Fibroblast of mammary gland (primary cell): ENCODE results near the gene YJU2.

ENCODE experiments used
- DNase-seq: peaks from one replicate; pipeline ENCODE4 v3.0.0-alpha.2; 2010; ENCODE audit warnings: low read depth
- H3K4me3 ChIP-seq: 2 replicates; pipeline ENCODE4 v1.5.1; 2011; ENCODE audit warnings: low read depth, mild to moderate bottlenecking, low read length, moderate library complexity; ENCODE audit not compliant: control insufficient read depth
- TF ChIP-seq, protein P1 (sequence below): conservative IDR thresholded peaks from 2 replicates; pipeline ENCODE4 v1.5.1; 2011; ENCODE audit warnings: low read depth, low read length, inconsistent platforms; ENCODE audit not compliant: control insufficient read depth, insufficient read depth

The YJU2 gene

DNA sequence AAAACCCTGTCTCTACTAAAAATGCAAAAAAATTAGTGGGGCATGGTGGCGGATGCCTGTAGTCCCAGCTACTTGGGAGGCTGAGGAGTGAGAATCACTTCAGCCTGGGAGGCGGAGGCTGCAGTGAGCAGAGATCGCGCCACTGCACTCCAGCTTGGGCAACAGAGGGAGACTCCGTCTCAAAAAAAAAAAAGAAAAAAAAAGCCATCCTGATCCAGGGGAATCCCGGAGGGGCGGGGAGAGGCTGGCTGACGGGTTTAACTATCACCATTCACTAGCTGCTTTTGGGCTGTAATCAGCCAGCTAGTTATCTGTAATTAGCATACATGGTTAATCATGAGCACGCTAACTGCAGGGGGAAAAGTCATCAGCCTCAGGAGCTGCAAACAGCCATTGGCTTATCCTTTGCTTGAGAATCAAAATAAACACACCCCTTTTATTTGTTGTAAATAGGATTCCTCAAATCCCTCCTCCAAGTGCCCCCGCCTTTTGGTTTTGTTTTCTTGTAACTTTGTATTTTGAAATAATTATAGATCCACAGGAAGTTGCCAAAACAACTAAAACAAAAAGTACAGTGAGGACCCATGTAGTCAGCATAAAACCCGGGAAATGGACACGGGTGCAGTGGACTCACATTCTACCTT, 67.1 kb downstream of the YJU2 start:
- DNase-seq: no peak
- TF ChIP-seq, protein P1, sequence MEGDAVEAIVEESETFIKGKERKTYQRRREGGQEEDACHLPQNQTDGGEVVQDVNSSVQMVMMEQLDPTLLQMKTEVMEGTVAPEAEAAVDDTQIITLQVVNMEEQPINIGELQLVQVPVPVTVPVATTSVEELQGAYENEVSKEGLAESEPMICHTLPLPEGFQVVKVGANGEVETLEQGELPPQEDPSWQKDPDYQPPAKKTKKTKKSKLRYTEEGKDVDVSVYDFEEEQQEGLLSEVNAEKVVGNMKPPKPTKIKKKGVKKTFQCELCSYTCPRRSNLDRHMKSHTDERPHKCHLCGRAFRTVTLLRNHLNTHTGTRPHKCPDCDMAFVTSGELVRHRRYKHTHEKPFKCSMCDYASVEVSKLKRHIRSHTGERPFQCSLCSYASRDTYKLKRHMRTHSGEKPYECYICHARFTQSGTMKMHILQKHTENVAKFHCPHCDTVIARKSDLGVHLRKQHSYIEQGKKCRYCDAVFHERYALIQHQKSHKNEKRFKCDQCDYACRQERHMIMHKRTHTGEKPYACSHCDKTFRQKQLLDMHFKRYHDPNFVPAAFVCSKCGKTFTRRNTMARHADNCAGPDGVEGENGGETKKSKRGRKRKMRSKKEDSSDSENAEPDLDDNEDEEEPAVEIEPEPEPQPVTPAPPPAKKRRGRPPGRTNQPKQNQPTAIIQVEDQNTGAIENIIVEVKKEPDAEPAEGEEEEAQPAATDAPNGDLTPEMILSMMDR: no peak
- no peak overlapping the region for H3K4me3 ChIP-seq

DNA sequence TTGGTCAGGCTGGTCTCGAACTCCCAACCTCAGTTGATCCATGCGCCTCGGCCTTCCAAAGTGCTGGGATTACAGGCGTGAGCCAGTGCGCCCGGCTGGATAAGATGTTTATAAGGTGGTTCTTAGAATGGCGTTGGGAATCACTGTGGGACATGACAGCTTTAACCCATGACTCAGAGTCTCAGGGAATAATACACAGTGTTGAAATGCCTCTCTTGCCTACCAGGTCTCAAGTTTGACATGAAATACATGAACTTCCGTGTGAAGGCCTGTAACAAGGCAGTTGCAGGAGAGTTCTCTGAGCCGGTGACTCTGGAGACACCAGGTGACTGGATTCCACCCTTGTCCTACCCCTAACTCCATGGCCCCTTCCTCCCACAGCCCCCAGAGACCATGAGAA, 70.1 kb downstream of the YJU2 start:
- TF ChIP-seq, protein P1: no peak
- no peak for DNase-seq
- no peak overlapping the region for H3K4me3 ChIP-seq

GRCh38 chr19:4318460-4318859, 71.6 kb downstream of the YJU2 start:
- TF ChIP-seq, protein P1: no peak
- no peak overlapping the region for H3K4me3 ChIP-seq
- DNase-seq: no peak
